H1 (cell line): ENCODE measurements around the gene SF3B1. TPM values are rescaled to one million over a fixed set of nuclear protein-coding genes. Genes with fewer than 3 reads are reported as not detected.

Experiments used
- E2F6 ChIP-seq: IDR thresholded peaks from 2 replicates; pipeline ENCODE4 v1.6.1; 2012; ENCODE audit warnings: inconsistent platforms
- JUND ChIP-seq: IDR thresholded peaks from 2 replicates; pipeline ENCODE4 v1.6.1; 2011; ENCODE audit warnings: mild to moderate bottlenecking, improper control_type of control experiment, low read length
- RAD21 ChIP-seq, 2 experiments: IDR thresholded peaks in 1 of 2; conservative IDR thresholded peaks in 1 of 2; 2 replicates each; pipeline ENCODE4 v1.6.1; 2011; ENCODE audit warnings: low read depth in 2 of 2, low read length in 2 of 2, improper control_type of control experiment in 1 of 2, inconsistent platforms in 1 of 2, mild to moderate bottlenecking in 1 of 2, moderate library complexity in 1 of 2
- SUZ12 ChIP-seq: fragments of 200-600 bp; sonication (generic); IDR thresholded peaks from 2 replicates; pipeline ENCODE4 v1.6.1; 2012; ENCODE audit warnings: mild to moderate bottlenecking, inconsistent platforms, low read length, moderate library complexity, mixed read lengths
- polyA plus RNA-seq, 7 experiments: library from polyadenylated mRNA; depleted of rRNA in 3 of 7; stranded (reverse) in 5 of 7; unstranded in 2 of 7; fragments of >200 nt in 5 of 7; fragments of 200-250 nt in 2 of 7; gene quantifications; 1 replicate in 5 of 7; 2 replicates in 1 of 7; 4 replicates in 1 of 7; pipeline versions ENCODE4 v1.2.1 to v1.2.3, GENCODE V29; 2011 to 2013; ENCODE audit warnings: missing spikeins in 2 of 7, mixed read lengths in 2 of 7
- total RNA-seq: library from RNA; stranded (reverse); fragmentation: NEBNext Ultra II Directional; extraction: Animal tissue kit (Norgen Biotek cat#: 25700); gene quantifications from 2 replicates; pipeline ENCODE4 v1.2.1, GENCODE V29; 2021

SF3B1 gene
- total and polyA plus RNA-seq, 2 of the 8 experiments (the other 6 are each of a cell fraction or from before 2014, with no cell fraction given): 320 to 403 TPM

GRCh38 chr2:197446844-197447243, 12.0 kb upstream of the SF3B1 start (continued):
- no peak for TF ChIP-seq E2F6
- no peak for TF ChIP-seq JUND
- TF ChIP-seq RAD21 (IDR thresholded peaks at IDR 0.05 in 1 of 2, conservative IDR thresholded peaks at IDR 0.05 in 1 of 2; ENCODE audit: low read depth in 2 of 2, low read length in 2 of 2): no peak
- TF ChIP-seq SUZ12: no peak
